GM13976 (cell line): ENCODE results near the gene LGR6.

ENCODE experiments used
- DNase-seq: peaks from one replicate; pipeline ENCODE4 v3.0.0; 2012; ENCODE audit warnings: low spot score
- CTCF ChIP-seq: IDR thresholded peaks from 2 replicates; pipeline ENCODE4 v1.5.1; 2012; ENCODE audit warnings: borderline replicate concordance, mild to moderate bottlenecking; ENCODE audit not compliant: insufficient read depth; ENCODE audit errors: extremely low read depth, missing control alignments, control extremely low read depth
- in situ Hi-C: fragments of 300-500 bp; cut with MboI; formaldehyde crosslinking; loops from one replicate; pipeline ENCODE4 v1.12.0; 2022; ENCODE audit warnings: low sequenced_read_pairs, mixed read lengths, inconsistent platforms; ENCODE audit not compliant: unreplicated experiment

Gene LGR6

DNA sequence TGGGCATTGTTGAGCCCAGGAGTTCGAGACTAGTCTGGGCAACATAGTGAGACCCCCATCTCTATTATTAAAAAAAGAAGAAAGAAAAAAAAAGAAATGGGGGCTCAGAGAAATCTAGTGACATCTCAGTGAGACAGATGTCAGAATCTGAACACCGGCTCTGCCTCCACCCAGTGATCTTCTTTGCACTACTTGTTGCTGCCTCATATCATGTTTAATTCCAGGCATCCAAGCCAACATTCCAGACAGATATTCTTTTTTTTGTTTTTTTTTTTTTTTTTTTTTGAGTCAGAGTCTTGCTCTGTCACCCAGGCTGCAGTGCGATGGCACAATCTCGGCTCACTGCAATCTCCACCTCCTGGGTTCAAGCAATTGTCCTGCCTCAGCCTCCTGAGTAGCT is 44.0 kb upstream of the LGR6 start:
- no peak for TF ChIP-seq CTCF
- no peak for DNase-seq
- in situ Hi-C loops, result no loop called here

DNA sequence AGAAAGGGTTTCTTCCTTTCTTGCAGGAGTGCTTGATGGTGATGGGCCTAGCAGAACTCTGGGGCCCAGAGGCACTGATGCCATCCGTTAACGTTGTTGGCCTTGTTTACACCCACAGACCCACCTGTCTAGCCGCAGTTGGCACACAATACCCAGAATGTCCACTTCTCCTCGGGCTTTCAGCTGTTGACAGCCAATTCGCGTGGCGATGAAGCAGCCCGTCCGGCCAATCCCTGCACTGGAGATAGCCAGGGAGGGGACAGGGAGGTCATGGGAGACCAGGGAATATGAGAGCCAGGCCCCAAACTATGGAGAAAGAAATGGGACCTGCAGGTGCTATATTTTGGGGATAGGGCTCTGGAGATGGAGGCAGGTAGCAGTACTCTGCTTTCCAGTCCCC is 43.4 kb upstream of the LGR6 start:
- no peak for TF ChIP-seq CTCF
- in situ Hi-C loops, result no loop called here
- no peak for DNase-seq

GRCh38 chr1:202150602-202151001 is 43.0 kb upstream of the LGR6 start:
- no peak for DNase-seq
- TF ChIP-seq CTCF, result no peak
- in situ Hi-C loops, result no loop called here

GRCh38 chr1:202151045-202151444 is 42.6 kb upstream of the LGR6 start:
- in situ Hi-C loops, result no loop called here
- no peak for TF ChIP-seq CTCF
- DNase-seq, result no peak

GRCh38 chr1:202152399-202152798 is 41.2 kb upstream of the LGR6 start:
- no peak for TF ChIP-seq CTCF
- in situ Hi-C loops, result no loop called here
- no peak for DNase-seq

DNA sequence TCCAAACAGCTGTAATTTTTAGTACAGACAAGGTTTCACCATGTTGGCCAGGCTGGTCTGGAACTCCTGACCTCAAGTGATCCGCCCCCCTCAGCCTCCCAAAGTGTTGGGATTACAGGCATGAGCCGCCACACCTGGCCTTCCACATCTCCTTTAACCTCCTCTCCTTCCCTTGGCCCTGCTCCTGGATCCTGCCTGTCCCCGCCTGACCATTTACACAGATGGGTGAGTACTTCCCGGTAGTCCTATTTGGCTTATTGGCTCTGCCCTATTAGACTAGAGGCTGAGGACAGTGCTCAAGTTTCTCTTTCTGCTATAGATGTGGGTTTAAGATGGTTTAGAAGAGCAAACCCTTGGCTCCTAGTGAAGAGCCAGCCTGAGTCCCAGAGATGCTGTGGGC is 40.3 kb upstream of the LGR6 start:
- no peak for TF ChIP-seq CTCF
- in situ Hi-C loops, result no loop called here
- DNase-seq, result no peak
